ENCODE measurements around the gene RNH1.

RNH1 gene

DNA sequence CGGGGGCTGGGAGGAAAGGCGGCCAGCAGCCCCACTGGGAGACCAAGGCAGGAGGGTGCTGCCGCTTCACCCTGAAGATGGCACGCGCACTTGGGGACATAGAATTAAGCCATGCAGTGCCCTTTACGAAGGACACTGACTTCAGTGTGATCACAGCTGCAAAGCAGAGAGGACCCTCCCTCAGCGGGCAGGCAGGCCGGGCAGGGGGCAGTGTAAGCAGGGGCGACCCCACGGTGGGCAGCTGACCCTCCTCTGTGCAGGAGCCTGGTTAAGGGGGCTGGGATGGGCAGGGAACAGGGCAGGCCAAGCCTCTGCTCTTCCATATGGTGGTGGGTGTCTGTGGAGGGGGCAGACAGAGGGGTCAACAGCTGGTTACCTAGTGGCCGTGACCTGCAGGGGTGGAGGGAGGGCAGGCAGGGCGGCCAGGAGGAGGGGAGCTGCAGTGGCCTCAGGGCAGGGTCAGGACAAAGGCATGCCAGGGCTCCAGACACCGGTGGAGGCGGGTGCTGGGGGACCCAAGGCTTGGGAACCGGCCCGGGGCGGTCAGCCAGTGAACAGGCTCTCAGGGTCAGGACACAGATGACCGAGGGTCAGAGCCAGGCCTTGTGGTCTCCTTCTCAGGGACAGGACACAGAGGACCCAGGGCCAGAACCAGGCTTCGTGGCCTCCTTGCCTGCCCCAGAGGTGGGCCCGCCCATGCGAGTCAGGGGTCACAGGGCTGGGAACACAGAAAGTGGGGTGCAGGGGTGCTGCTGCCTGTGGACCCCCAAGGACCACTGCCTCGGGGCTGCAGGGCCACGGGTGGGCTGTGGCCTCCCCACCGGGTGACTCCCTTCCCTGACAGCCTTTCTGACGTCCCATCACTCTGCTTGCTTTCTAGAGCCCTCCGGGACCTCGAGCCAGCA lies 46.3 kb upstream of the RNH1 start:
- TF ChIP-seq, protein P1, sequence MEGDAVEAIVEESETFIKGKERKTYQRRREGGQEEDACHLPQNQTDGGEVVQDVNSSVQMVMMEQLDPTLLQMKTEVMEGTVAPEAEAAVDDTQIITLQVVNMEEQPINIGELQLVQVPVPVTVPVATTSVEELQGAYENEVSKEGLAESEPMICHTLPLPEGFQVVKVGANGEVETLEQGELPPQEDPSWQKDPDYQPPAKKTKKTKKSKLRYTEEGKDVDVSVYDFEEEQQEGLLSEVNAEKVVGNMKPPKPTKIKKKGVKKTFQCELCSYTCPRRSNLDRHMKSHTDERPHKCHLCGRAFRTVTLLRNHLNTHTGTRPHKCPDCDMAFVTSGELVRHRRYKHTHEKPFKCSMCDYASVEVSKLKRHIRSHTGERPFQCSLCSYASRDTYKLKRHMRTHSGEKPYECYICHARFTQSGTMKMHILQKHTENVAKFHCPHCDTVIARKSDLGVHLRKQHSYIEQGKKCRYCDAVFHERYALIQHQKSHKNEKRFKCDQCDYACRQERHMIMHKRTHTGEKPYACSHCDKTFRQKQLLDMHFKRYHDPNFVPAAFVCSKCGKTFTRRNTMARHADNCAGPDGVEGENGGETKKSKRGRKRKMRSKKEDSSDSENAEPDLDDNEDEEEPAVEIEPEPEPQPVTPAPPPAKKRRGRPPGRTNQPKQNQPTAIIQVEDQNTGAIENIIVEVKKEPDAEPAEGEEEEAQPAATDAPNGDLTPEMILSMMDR (IDR thresholded peaks at IDR 0.05; ENCODE audit: control insufficient read depth, insufficient read depth, low read depth, low read length, missing control alignments): no peak

DNA sequence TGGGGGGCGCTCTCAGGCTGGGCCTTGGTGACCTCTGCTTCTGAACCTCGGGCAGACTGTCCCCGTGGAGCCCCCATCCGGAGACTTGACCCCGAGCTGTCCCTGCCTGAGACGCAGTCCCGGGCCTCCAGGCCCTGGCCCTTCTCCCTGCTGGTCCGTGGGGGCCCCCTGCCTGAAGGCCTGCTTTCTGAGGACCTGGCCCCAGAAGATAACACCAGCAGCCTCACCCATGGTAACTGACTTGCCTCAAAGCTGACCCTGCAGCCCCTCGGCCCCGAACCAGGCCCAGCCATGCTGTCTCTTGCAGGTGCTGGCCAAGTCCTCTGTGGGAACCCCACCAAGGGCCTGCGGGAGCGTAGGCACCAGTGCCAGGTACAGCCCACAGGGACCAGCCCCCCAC lies 44.6 kb upstream of the RNH1 start:
- H3K4me3 ChIP-seq (ENCODE audit: control insufficient read depth, low read depth, low read length): no peak overlapping the region
- DNase-seq (ENCODE audit: low read depth): no peak
- TF ChIP-seq, protein P1 (IDR thresholded peaks at IDR 0.05; ENCODE audit: control insufficient read depth, insufficient read depth, low read depth, low read length, missing control alignments): no peak

More for the DNA sequence above, 46.3 kb upstream of the RNH1 start:
- H3K4me3 ChIP-seq (ENCODE audit: control insufficient read depth, low read depth, low read length): no peak overlapping the region
- DNase-seq (ENCODE audit: low read depth): no peak

DNA sequence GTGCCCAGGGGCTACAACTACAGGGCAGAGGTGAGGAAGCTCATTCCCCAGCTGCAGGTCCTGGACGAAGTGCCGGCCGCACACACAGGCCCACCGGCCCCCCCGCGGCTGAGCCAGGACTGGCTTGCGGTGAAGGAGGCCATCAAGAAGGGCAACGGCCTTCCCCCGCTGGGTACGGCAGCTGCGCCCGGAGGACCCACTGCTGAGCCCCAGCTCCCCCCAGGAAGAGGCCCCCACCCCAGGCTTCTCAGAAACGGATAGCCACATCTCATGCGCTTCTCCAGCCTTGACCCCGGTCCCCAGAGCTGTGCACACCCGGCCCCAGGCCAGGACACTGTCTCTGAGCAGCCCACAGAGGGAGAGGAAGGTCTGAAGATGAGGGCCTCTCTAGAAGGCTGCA lies 44.1 kb upstream of the RNH1 start:
- DNase-seq (ENCODE audit: low read depth): no peak
- H3K4me3 ChIP-seq (ENCODE audit: control insufficient read depth, low read depth, low read length): no peak overlapping the region
- TF ChIP-seq, protein P1 (IDR thresholded peaks at IDR 0.05; ENCODE audit: control insufficient read depth, insufficient read depth, low read depth, low read length, missing control alignments): no peak

DNA sequence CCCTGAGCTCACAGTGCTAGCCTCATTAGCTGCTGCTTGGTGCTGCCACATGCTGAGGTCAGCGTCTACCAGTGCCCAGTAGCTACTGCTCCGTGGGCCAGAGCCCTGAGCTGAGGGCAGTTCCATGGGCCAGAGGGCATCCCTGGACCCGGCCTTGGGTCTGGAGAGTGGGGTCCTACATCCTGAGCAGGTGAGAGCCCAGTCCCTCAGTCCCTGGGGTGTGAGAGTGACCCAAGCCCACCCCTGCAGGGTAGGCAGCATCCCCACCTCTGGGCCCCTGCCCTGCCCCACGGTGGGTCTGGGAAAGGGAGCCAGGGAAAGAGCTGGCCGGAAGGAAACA lies 43.7 kb upstream of the RNH1 start:
- DNase-seq (ENCODE audit: low read depth): no peak
- TF ChIP-seq, protein P1 (IDR thresholded peaks at IDR 0.05; ENCODE audit: control insufficient read depth, insufficient read depth, low read depth, low read length, missing control alignments): no peak
- H3K4me3 ChIP-seq (ENCODE audit: control insufficient read depth, low read depth, low read length): no peak overlapping the region

DNA sequence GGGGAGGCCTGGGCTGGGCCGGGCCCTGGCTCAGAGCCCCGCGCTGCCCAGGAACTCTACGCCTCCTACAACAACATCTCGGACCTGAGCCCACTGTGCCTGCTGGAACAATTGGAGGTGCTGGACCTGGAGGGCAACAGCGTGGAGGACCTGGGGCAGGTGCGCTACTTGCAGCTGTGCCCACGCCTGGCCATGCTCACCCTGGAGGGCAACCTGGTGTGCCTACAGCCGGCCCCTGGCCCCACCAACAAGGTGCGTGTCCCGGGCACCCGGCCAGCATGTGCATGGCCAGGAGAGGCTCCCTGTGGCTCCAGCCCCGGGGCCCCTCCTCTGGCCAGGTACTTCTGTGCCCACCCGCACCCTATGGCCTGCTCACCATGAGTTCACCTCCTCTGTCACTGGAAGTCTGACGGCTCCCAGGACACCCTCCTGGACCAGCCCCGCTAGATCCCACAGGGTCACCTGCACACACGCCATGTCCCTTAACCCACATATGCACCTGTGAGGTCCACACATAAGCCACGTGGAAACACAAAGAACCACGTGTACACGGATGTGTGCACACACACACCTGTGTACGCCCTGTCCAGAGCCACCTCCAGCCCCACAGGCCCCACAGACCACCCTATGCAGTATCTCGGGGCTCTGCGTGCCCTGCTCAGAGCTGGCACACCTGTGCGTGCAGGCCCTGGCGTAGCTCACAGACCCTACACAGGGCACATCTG lies 43.1 kb upstream of the RNH1 start:
- H3K4me3 ChIP-seq (ENCODE audit: control insufficient read depth, low read depth, low read length): no peak overlapping the region
- TF ChIP-seq, protein P1 (IDR thresholded peaks at IDR 0.05; ENCODE audit: control insufficient read depth, insufficient read depth, low read depth, low read length, missing control alignments): no peak

DNA sequence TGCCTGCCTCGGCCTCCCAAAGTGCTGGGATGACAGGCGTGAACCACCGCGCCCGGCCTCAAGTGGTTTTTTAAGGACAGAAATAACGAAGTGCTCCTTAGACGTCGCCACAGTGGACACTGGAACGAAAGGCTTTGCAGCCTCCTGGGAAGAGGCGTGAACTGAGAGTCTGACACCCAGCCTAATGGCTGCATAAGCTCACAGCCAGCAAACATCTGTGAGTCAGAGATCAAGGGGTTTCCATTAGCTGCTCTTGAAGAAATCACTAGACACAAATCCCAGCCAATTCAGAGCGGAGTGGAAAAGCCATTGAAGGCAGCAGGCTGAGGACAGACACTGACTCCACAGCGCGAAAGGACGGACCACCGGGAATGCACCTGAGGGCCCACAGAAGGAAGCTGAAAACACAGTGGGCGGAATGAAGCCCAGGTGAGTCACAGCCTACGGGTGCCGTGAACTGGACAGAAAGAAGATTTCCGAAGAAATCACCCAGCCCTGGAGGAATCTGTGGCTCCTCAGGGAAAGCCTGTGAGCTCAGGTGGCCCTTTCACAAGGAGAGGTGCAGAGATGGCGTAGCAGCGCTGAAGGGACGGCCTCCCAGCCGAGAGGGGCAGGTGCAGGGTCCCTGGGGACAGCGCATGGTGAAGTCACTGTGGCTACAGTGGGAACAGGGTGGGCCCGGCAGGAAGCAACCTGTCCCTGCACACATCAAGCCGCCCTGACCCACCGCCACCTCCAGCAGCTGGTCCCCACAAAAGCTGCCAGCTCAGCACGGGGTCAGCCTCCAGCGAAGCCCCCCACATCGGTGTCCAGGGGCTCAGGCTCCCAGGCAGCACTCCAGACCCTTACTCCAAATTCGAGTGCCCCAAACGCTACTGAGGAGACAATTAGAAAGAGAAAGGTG lies 41.9 kb upstream of the RNH1 start:
- no peak for DNase-seq (ENCODE audit: low read depth)
- no peak overlapping the region for H3K4me3 ChIP-seq (ENCODE audit: control insufficient read depth, low read depth, low read length)
- TF ChIP-seq, protein P1 (IDR thresholded peaks at IDR 0.05; ENCODE audit: control insufficient read depth, insufficient read depth, low read depth, low read length, missing control alignments): no peak

More for the DNA sequence above, 43.1 kb upstream of the RNH1 start:
- no peak for DNase-seq (ENCODE audit: low read depth)
